NCI-H748 treated with DMSO at 0.1 percent for 48 hours (cell line): ENCODE data around the gene NHLRC4.
A peak's percentile ranks its signal among the peaks of the same experiment; 100 is the strongest.

ENCODE experiments used
- DNase-seq: peaks from one replicate; lab custom pipeline; 2025; lab: John Stamatoyannopoulos, UW

The NHLRC4 gene

GRCh38 chr16:566475-567372 lies at the start of gene NHLRC4:
Gene NHLRC4, plus strand, starts transcription at chr16:567005. Its CDS starts 1,043 bp downstream, at chr16:568048.
- no peak for DNase-seq

- no peak for DNase-seq
Measured at GRCh38 chr16:518858-519257, 47.9 kb upstream of the NHLRC4 start.

- no peak for DNase-seq
Measured at GRCh38 chr16:519425-519824, 47.4 kb upstream of the NHLRC4 start.

- no peak for DNase-seq
Measured at GRCh38 chr16:519841-520687, 46.7 kb upstream of the NHLRC4 start.

GRCh38 chr16:520847-521246 lies 46.0 kb upstream of the NHLRC4 start:
- DNase-seq: no peak

- DNase-seq: no peak
Measured at GRCh38 chr16:521381-522210, 45.2 kb upstream of the NHLRC4 start.

GRCh38 chr16:522320-523096 lies 44.3 kb upstream of the NHLRC4 start:
- no peak for DNase-seq

- no peak for DNase-seq
Measured at GRCh38 chr16:523097-523741, 43.6 kb upstream of the NHLRC4 start.

GRCh38 chr16:524274-525040 lies 42.3 kb upstream of the NHLRC4 start:
- no peak for DNase-seq

- DNase-seq: no peak
Measured at GRCh38 chr16:525123-525519, 41.7 kb upstream of the NHLRC4 start.

GRCh38 chr16:525520-526180 lies 41.2 kb upstream of the NHLRC4 start:
- no peak for DNase-seq

- no peak for DNase-seq
Measured at GRCh38 chr16:526181-527014, 40.4 kb upstream of the NHLRC4 start.

- peak; percentile 45 for DNase-seq
Measured at GRCh38 chr16:527015-527903, 39.5 kb upstream of the NHLRC4 start, which contains the start of gene CAPN15. Gene CAPN15, plus strand, starts transcription at chr16:527712. Its CDS starts 19,127 bp downstream, at chr16:546839.

GRCh38 chr16:528111-529011 lies 38.4 kb upstream of the NHLRC4 start:
- DNase-seq: no peak

GRCh38 chr16:529012-529575 lies 37.7 kb upstream of the NHLRC4 start:
- no peak for DNase-seq
